H9 (cell line): ENCODE data around the gene CLCN5. TPM values are rescaled to one million over a fixed set of nuclear protein-coding genes. Genes with fewer than 3 reads are reported as not detected.

Experiments used
- DNase-seq: peaks from one replicate; pipeline ENCODE4 v3.0.0-alpha.2; 2017
- H2AFZ ChIP-seq: one replicate; pipeline ENCODE4 v1.6.1; 2013; ENCODE audit warnings: mild to moderate bottlenecking, low read length, control low read depth, moderate library complexity
- H2AK5ac ChIP-seq: 2 replicates; pipeline ENCODE4 v1.6.1; 2013; ENCODE audit warnings: low read length, control low read depth, mixed read lengths; ENCODE audit not compliant: insufficient read length
- H2BK120ac ChIP-seq: one replicate; pipeline ENCODE4 v1.6.1; 2013; ENCODE audit warnings: low read depth, mild to moderate bottlenecking, low read length, control low read depth, inconsistent platforms; ENCODE audit not compliant: poor library complexity, severe bottlenecking
- H2BK12ac ChIP-seq: 2 replicates; pipeline ENCODE4 v1.6.1; 2013; ENCODE audit warnings: low read length, control low read depth, mixed read lengths, low read depth; ENCODE audit not compliant: insufficient read length
- H2BK15ac ChIP-seq: 2 replicates; pipeline ENCODE4 v1.6.1; 2013; ENCODE audit warnings: low read depth, low read length, control low read depth
- H2BK20ac ChIP-seq: one replicate; pipeline ENCODE4 v1.6.1; 2013; ENCODE audit warnings: low read depth, mild to moderate bottlenecking, low read length, control low read depth, inconsistent platforms; ENCODE audit not compliant: poor library complexity, severe bottlenecking
- H2BK5ac ChIP-seq: 2 replicates; pipeline ENCODE4 v1.6.1; 2013; ENCODE audit warnings: low read length, control low read depth, mixed read lengths; ENCODE audit not compliant: insufficient read length
- H3K14ac ChIP-seq: 2 replicates; pipeline ENCODE4 v1.6.1; 2013; ENCODE audit warnings: low read length, control low read depth; ENCODE audit not compliant: insufficient read depth
- H3K18ac ChIP-seq: 2 replicates; pipeline ENCODE4 v1.6.1; 2013; ENCODE audit warnings: low read depth, mild to moderate bottlenecking, mixed read lengths, low read length, control low read depth; ENCODE audit not compliant: insufficient read length
- H3K23ac ChIP-seq: 2 replicates; pipeline ENCODE4 v1.6.1; 2013; ENCODE audit warnings: low read length, control low read depth, mixed read lengths, low read depth; ENCODE audit not compliant: insufficient read length
- H3K23me2 ChIP-seq: 2 replicates; pipeline ENCODE4 v1.6.1; 2013; ENCODE audit warnings: low read depth, mild to moderate bottlenecking, mixed read lengths, low read length, control low read depth; ENCODE audit not compliant: insufficient read length, poor library complexity, severe bottlenecking
- H3K27ac ChIP-seq: 2 replicates; pipeline ENCODE4 v1.5.1; 2013; ENCODE audit warnings: low read length, control low read depth, mixed read lengths, low read depth; ENCODE audit not compliant: insufficient read length
- H3K27me3 ChIP-seq: 2 replicates; pipeline ENCODE4 v1.6.1; 2013; ENCODE audit warnings: low read length, control low read depth, inconsistent platforms; ENCODE audit not compliant: insufficient read depth
- H3K4ac ChIP-seq: 2 replicates; pipeline ENCODE4 v1.6.1; 2013; ENCODE audit warnings: low read depth, mild to moderate bottlenecking, control low read depth, inconsistent platforms, low read length, moderate library complexity
- H3K4me1 ChIP-seq: 2 replicates; pipeline ENCODE4 v1.6.1; 2013; ENCODE audit warnings: low read length, control low read depth, inconsistent platforms; ENCODE audit not compliant: insufficient read depth
- H3K4me2 ChIP-seq: 2 replicates; pipeline ENCODE4 v1.6.1; 2013; ENCODE audit warnings: low read length, control low read depth, mixed read lengths; ENCODE audit not compliant: insufficient read length, insufficient read depth
- H3K56ac ChIP-seq: 2 replicates; pipeline ENCODE4 v1.6.1; 2013; ENCODE audit warnings: low read depth, mild to moderate bottlenecking, mixed read lengths, low read length, control low read depth; ENCODE audit not compliant: insufficient read length
- H3K79me1 ChIP-seq: 2 replicates; pipeline ENCODE4 v1.6.1; 2013; ENCODE audit warnings: low read depth, mild to moderate bottlenecking, moderate library complexity, low read length, control low read depth, inconsistent platforms; ENCODE audit not compliant: insufficient read depth, poor library complexity, severe bottlenecking
- H3K79me2 ChIP-seq: 2 replicates; pipeline ENCODE4 v1.6.1; 2013; ENCODE audit warnings: low read length, control low read depth, inconsistent platforms; ENCODE audit not compliant: insufficient read depth
- H3K9ac ChIP-seq: 2 replicates; pipeline ENCODE4 v1.6.1; 2013; ENCODE audit warnings: low read length, control low read depth, mixed read lengths; ENCODE audit not compliant: insufficient read length; ENCODE audit errors: extremely low read depth
- H3K9me3 ChIP-seq: one replicate; pipeline ENCODE4 v1.6.1; 2013; ENCODE audit warnings: low read depth, low read length, inconsistent platforms; ENCODE audit not compliant: control insufficient read depth
- H3T11ph ChIP-seq: one replicate; pipeline ENCODE4 v1.6.1; 2013; ENCODE audit warnings: mild to moderate bottlenecking, low read length, control low read depth, inconsistent platforms
- H4K20me1 ChIP-seq: one replicate; pipeline ENCODE4 v1.6.1; 2013; ENCODE audit not compliant: control insufficient read depth, insufficient read length, insufficient read depth
- H4K5ac ChIP-seq: 2 replicates; pipeline ENCODE4 v1.6.1; 2013; ENCODE audit warnings: low read depth, mild to moderate bottlenecking, mixed read lengths, low read length, control low read depth; ENCODE audit not compliant: insufficient read length
- H4K8ac ChIP-seq: replicated peaks from 2 replicates; pipeline ENCODE4 v1.6.1; 2013; ENCODE audit warnings: low read length, control low read depth, mixed read lengths, low read depth; ENCODE audit not compliant: insufficient read length
- H4K91ac ChIP-seq: 2 replicates; pipeline ENCODE4 v1.6.1; 2013; ENCODE audit warnings: low read depth, mild to moderate bottlenecking, moderate library complexity, mixed read lengths, low read length, control low read depth; ENCODE audit not compliant: insufficient read length
- H3K27ac Mint-ChIP-seq, 3 experiments: 2 replicates in 2 of 3; 3 replicates in 1 of 3; pipeline ENCODE4 v1.8.0; 2020 to 2021; ENCODE audit warnings: mixed read lengths in 3 of 3, mild to moderate bottlenecking in 1 of 3, moderate library complexity in 1 of 3
- H3K27me3 Mint-ChIP-seq: 2 replicates; pipeline ENCODE4 v1.8.0; 2021; ENCODE audit warnings: low read depth, mild to moderate bottlenecking, moderate library complexity, mixed read lengths
- H3K36me3 Mint-ChIP-seq, 3 experiments: 2 replicates in 2 of 3; 3 replicates in 1 of 3; pipeline ENCODE4 v1.8.0; 2020 to 2021; ENCODE audit warnings: low read depth in 3 of 3, mixed read lengths in 3 of 3; ENCODE audit not compliant: insufficient read depth in 1 of 3
- H3K4me1 Mint-ChIP-seq, 2 experiments: 2 replicates each; pipeline ENCODE4 v1.8.0; 2020; ENCODE audit warnings: mixed read lengths in 2 of 2
- H3K4me3 Mint-ChIP-seq, 2 experiments: 2 replicates in 1 of 2; 3 replicates in 1 of 2; pipeline ENCODE4 v1.8.0; 2020 to 2021; ENCODE audit warnings: mild to moderate bottlenecking in 2 of 2, mixed read lengths in 2 of 2, moderate library complexity in 1 of 2
- H3K9me3 Mint-ChIP-seq, 2 experiments: 2 replicates in 1 of 2; 3 replicates in 1 of 2; pipeline ENCODE4 v1.8.0; 2020; ENCODE audit warnings: mild to moderate bottlenecking in 2 of 2, mixed read lengths in 2 of 2, moderate library complexity in 1 of 2
- WGBS: extraction: QIAGEN DNeasy Blood & Tissue Kit; methylation state at CpG from one replicate; pipeline ENCODE4 v1.1.7; 2013; ENCODE audit warnings: missing lambda C conversion rate, low lambda C conversion rate, mixed read lengths; ENCODE audit not compliant: insufficient read length; ENCODE audit errors: extremely low coverage; 5-methylcytosine and 5-hydroxymethylcytosine counted together
- total RNA-seq: library from RNA; stranded (reverse); gene quantifications from 2 replicates; pipeline ENCODE4 v1.2.1, GENCODE V29; 2021
- TF ChIP-seq, protein P1 (sequence below): fragments of 200-600 bp; sonication (generic); conservative IDR thresholded peaks from 3 replicates; pipeline ENCODE4 v1.8.0; 2021; ENCODE audit warnings: antibody characterized with exemption, mild to moderate bottlenecking

The CLCN5 gene
- total RNA-seq, 1 experiment from 2014 or later = 5.9 TPM

DNA sequence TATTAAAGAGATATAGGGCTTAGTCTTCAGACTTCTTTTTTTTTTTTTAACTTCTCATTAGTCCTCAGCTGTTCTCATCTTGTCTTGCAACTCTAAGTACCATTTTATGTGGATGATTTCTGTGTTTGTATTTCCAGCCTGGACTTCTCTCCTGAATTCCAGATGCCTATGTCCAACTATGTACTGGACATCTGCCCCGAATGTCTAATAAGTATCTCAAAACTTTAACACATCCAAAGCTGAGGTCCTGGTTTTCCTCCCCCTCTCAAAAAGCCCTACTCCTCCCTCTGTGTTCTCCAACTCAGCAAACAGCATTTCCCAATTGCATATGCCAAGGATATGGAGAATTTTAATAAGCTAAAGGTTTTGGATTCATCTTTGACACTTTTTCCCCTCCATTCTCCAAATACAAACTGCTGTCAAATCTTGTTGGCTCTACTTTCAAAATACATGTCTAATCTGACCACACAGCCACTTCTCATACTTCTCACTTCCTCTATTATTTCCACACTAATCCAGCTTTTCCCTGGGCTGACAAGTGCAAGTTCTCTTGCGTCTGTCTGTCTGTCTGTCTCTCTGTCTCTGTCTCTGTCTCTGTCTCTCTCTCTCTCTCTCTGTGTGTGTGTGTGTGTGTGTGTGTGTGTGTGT is 79.8 kb downstream of the CLCN5 start:
- Mint-ChIP-seq H3K36me3 (peaks cover 0 to 3% (median 0%) of the 10 kb centered on the region in 3 experiments; a peak in 1 of 7 replicates), H3K4me1 (no peaks in the 10 kb centered on the region), H3K27ac (no peak overlapping the region), H3K27me3 (no peaks in the 10 kb centered on the region; the same call in 1 of the 2 replicates), H3K9me3 (peaks cover 64 to 70% of the 10 kb centered on the region in 2 experiments), H3K4me3 (no peak overlapping the region)
- H2BK5ac ChIP-seq = no peak overlapping the region
- H4K8ac ChIP-seq = no peak overlapping the region
- no peaks in the 10 kb centered on the region for H3K79me2 ChIP-seq
- no peak overlapping the region for H2BK120ac ChIP-seq
- no peak overlapping the region for H3K27ac ChIP-seq
- H2BK20ac ChIP-seq = no peak overlapping the region
- TF ChIP-seq, protein P1, sequence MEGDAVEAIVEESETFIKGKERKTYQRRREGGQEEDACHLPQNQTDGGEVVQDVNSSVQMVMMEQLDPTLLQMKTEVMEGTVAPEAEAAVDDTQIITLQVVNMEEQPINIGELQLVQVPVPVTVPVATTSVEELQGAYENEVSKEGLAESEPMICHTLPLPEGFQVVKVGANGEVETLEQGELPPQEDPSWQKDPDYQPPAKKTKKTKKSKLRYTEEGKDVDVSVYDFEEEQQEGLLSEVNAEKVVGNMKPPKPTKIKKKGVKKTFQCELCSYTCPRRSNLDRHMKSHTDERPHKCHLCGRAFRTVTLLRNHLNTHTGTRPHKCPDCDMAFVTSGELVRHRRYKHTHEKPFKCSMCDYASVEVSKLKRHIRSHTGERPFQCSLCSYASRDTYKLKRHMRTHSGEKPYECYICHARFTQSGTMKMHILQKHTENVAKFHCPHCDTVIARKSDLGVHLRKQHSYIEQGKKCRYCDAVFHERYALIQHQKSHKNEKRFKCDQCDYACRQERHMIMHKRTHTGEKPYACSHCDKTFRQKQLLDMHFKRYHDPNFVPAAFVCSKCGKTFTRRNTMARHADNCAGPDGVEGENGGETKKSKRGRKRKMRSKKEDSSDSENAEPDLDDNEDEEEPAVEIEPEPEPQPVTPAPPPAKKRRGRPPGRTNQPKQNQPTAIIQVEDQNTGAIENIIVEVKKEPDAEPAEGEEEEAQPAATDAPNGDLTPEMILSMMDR = no peak
- H3K4me1 ChIP-seq = no peaks in the 10 kb centered on the region
- H3K79me1 ChIP-seq = no peaks in the 10 kb centered on the region
- H2BK12ac ChIP-seq = no peak overlapping the region
- no CpG with 5 or more reads among the region's 2 CpGs for WGBS
- no peak overlapping the region for H3T11ph ChIP-seq
- H3K9ac ChIP-seq = no peak overlapping the region
- no peaks in the 10 kb centered on the region for H3K23me2 ChIP-seq
- H4K20me1 ChIP-seq = no peaks in the 10 kb centered on the region
- no peak overlapping the region for H4K91ac ChIP-seq
- H3K4me2 ChIP-seq = no peak overlapping the region
- no peak for DNase-seq
- H2AFZ ChIP-seq = no peak overlapping the region
- no peak overlapping the region for H3K23ac ChIP-seq
- no peak overlapping the region for H2BK15ac ChIP-seq
- no peak overlapping the region for H4K5ac ChIP-seq
- no peaks in the 10 kb centered on the region for H3K27me3 ChIP-seq
- H3K9me3 ChIP-seq = peaks cover 22% of the 10 kb centered on the region
- no peak overlapping the region for H3K14ac ChIP-seq
- no peak overlapping the region for H3K56ac ChIP-seq
- no peak overlapping the region for H2AK5ac ChIP-seq
- H3K18ac ChIP-seq = no peak overlapping the region
- H3K4ac ChIP-seq = no peak overlapping the region
